A549 (cell line): Measurements from ENCODE around the gene CPO. TPM values are rescaled to one million over a fixed set of nuclear protein-coding genes. Genes with fewer than 3 reads are reported as not detected.

Source experiments
- ATAC-seq, 2 experiments: fragments of 200-7000 bp in 1 of 2; fragments of >200 bp in 1 of 2; cut with Nextera tagmentation in 1 of 2; cut with Tn5 transposase in 1 of 2; 3 replicates each; pipeline versions ENCODE4 v1.8.0 to v1.9.1; 2018 to 2020; ENCODE audit warnings: mild to moderate bottlenecking in 1 of 2, moderate library complexity in 1 of 2
- CTCF ChIA-PET: fragments of 300-600 bp; sonication (Branson Sonifier 250); formaldehyde crosslinking; extraction: SDS; loops from one replicate; lab custom pipeline; 2021; ENCODE audit warnings: antibody characterized with exemption, inconsistent platforms; lab: Yijun Ruan, JAX
- POLR2A ChIA-PET: fragments of 350-600 bp; formaldehyde crosslinking; extraction: SDS; loops from one replicate; lab custom pipeline; 2021; ENCODE audit warnings: antibody characterized with exemption, inconsistent platforms; lab: Yijun Ruan, JAX
- DNase-seq, 2 experiments: peaks; one replicate each; pipeline versions ENCODE4 v3.0.0 to v3.0.0-alpha.2; 2011 to 2016; ENCODE audit warnings: low read depth in 1 of 2, low spot score in 1 of 2
- FAIRE-seq: peaks from 2 replicates; lab custom pipeline; 2011; peaks lifted over from hg19 to GRCh38; lab: Jason Lieb, UNC
- H3K27ac ChIP-seq, 2 experiments: fragments of >200 bp; sonication (Bioruptor Twin); formaldehyde crosslinking; 3 replicates each; pipeline ENCODE4 v1.5.1; 2016 to 2017
- H3K4me1 ChIP-seq: fragments of >200 bp; sonication (Bioruptor Twin); formaldehyde crosslinking; 3 replicates; pipeline ENCODE4 v1.6.1; 2016
- H3K4me2 ChIP-seq: fragments of >200 bp; sonication (Bioruptor Twin); formaldehyde crosslinking; 3 replicates; pipeline ENCODE4 v1.6.1; 2016
- H3K4me3 ChIP-seq: fragments of >200 bp; sonication (Bioruptor Twin); formaldehyde crosslinking; 3 replicates; pipeline ENCODE4 v1.5.1; 2016
- H3K9me3 ChIP-seq: fragments of >200 bp; sonication (Bioruptor Twin); formaldehyde crosslinking; 3 replicates; pipeline ENCODE4 v1.6.1; 2016
- CBX2 ChIP-seq: fragments of 200-600 bp; sonication (generic); IDR thresholded peaks from 2 replicates; pipeline ENCODE4 v1.6.1; 2016; ENCODE audit warnings: low read depth, mild to moderate bottlenecking, borderline replicate concordance
- CHD4 ChIP-seq: fragments of 200-600 bp; sonication (generic); IDR thresholded peaks from 2 replicates; pipeline ENCODE4 v1.6.1; 2016; ENCODE audit warnings: antibody characterized with exemption, mild to moderate bottlenecking, borderline replicate concordance
- EHMT2 ChIP-seq: fragments of 200-600 bp; sonication (generic); IDR thresholded peaks from 2 replicates; pipeline ENCODE4 v1.6.1; 2016; ENCODE audit warnings: antibody characterized with exemption, low read depth, mild to moderate bottlenecking, moderate library complexity
- EP300 ChIP-seq, 2 experiments: fragments of >200 bp; sonication (Bioruptor Twin); formaldehyde crosslinking; IDR thresholded peaks; 2 replicates in 1 of 2; 3 replicates in 1 of 2; pipeline ENCODE4 v1.6.1; 2016 to 2017
- ESRRA ChIP-seq: fragments of 150-350 bp; IDR thresholded peaks from 2 replicates; pipeline ENCODE4 v1.6.1; 2014; ENCODE audit warnings: mild to moderate bottlenecking, low read length, borderline replicate concordance
- FOSL2 ChIP-seq, 2 experiments: fragments of 450-650 bp in 1 of 2; fragments of >200 bp in 1 of 2; sonication (Bioruptor Twin) in 1 of 2; formaldehyde crosslinking; IDR thresholded peaks; 2 replicates each; pipeline versions ENCODE4 v1.5.0 to v1.6.1; 2016 to 2020; ENCODE audit warnings: mild to moderate bottlenecking in 1 of 2, moderate library complexity in 1 of 2
- HOXA7 ChIP-seq: fragments of 250-450 bp; sonication (Bioruptor Pico); IDR thresholded peaks from 2 replicates; pipeline ENCODE4 v1.5.0; 2020; ENCODE audit warnings: mild to moderate bottlenecking, moderate library complexity
- HOXB13 ChIP-seq: fragments of 250-450 bp; sonication (Bioruptor Pico); IDR thresholded peaks from 2 replicates; pipeline ENCODE4 v1.5.0; 2020; ENCODE audit warnings: low read depth, mild to moderate bottlenecking, moderate library complexity
- JUN ChIP-seq, 2 experiments: fragments of >200 bp; sonication (Bioruptor Twin); formaldehyde crosslinking; IDR thresholded peaks; 2 replicates in 1 of 2; 3 replicates in 1 of 2; pipeline ENCODE4 v1.6.1; 2016 to 2017
- JUNB ChIP-seq: fragments of >200 bp; sonication (Bioruptor Twin); formaldehyde crosslinking; IDR thresholded peaks from 2 replicates; pipeline ENCODE4 v1.6.1; 2016
- MAZ ChIP-seq: fragments of 150-350 bp; IDR thresholded peaks from 2 replicates; pipeline ENCODE4 v1.6.1; 2014; ENCODE audit warnings: antibody characterized with exemption, low read depth, low read length, borderline replicate concordance
- NR3C1 ChIP-seq: fragments of >200 bp; sonication (Bioruptor Twin); formaldehyde crosslinking; IDR thresholded peaks from 3 replicates; pipeline ENCODE4 v1.6.1; 2017
- POLR2A ChIP-seq: IDR thresholded peaks from 2 replicates; pipeline ENCODE4 v1.6.1; 2012; ENCODE audit warnings: mild to moderate bottlenecking, low read length
- RAD21 ChIP-seq, 2 experiments: fragments of >200 bp in 1 of 2; sonication (Bioruptor Twin) in 1 of 2; formaldehyde crosslinking in 1 of 2; IDR thresholded peaks in 1 of 2; conservative IDR thresholded peaks in 1 of 2; 2 replicates in 1 of 2; 3 replicates in 1 of 2; pipeline ENCODE4 v1.6.1; 2012 to 2018; ENCODE audit warnings: inconsistent platforms in 1 of 2
- RARB ChIP-seq: fragments of 250-450 bp; sonication (Bioruptor Pico); IDR thresholded peaks from 2 replicates; pipeline ENCODE4 v1.8.0; 2021; ENCODE audit warnings: mild to moderate bottlenecking, moderate library complexity
- RCOR1 ChIP-seq: fragments of 150-350 bp; IDR thresholded peaks from 2 replicates; pipeline ENCODE4 v1.6.1; 2014; ENCODE audit warnings: antibody characterized with exemption, low read length, low read depth
- RNF2 ChIP-seq: fragments of 200-600 bp; sonication (generic); IDR thresholded peaks from 2 replicates; pipeline ENCODE4 v1.6.1; 2016; ENCODE audit warnings: low read depth, mild to moderate bottlenecking, antibody characterized with exemption, moderate library complexity, borderline replicate concordance
- SMC3 ChIP-seq: fragments of >200 bp; sonication (Bioruptor Twin); formaldehyde crosslinking; IDR thresholded peaks from 3 replicates; pipeline ENCODE4 v1.6.1; 2018; ENCODE audit warnings: inconsistent platforms
- TFCP2L1 ChIP-seq: fragments of 250-450 bp; sonication (Bioruptor Pico); IDR thresholded peaks from 2 replicates; pipeline ENCODE4 v1.5.0; 2021; ENCODE audit warnings: mild to moderate bottlenecking
- ZNF302 ChIP-seq: fragments of 250-450 bp; sonication (Bioruptor Pico); IDR thresholded peaks from 2 replicates; pipeline ENCODE4 v1.9.0; 2021; ENCODE audit warnings: inconsistent platforms, mild to moderate bottlenecking, moderate library complexity
- ZSCAN20 ChIP-seq: fragments of 250-450 bp; sonication (Bioruptor Pico); IDR thresholded peaks from 2 replicates; pipeline ENCODE4 v1.8.0; 2022; ENCODE audit warnings: mild to moderate bottlenecking, moderate library complexity
- WGBS: methylation state at CpG from one replicate; pipeline ENCODE4 v1.1.6; 2017; ENCODE audit errors: missing lambda C conversion rate; 5-methylcytosine and 5-hydroxymethylcytosine counted together
- polyA minus RNA-seq: library from RNA; depleted of rRNA, polyadenylated mRNA; stranded (reverse); fragments of >200 nt; gene quantifications from 2 replicates; pipeline ENCODE4 v1.2.3, GENCODE V29; 2011; rRNA and poly(A)+ RNA removed
- polyA plus RNA-seq, 4 experiments: library from polyadenylated mRNA; depleted of rRNA in 3 of 4; stranded (reverse); fragments of >200 nt; fragmentation: RNase III in 1 of 4; extraction: RNeasy Plus Mini Kit Qiagen cat#74134 plus additional on column Dnase treatment in 1 of 4; gene quantifications; 2 replicates in 3 of 4; 3 replicates in 1 of 4; pipeline ENCODE4 v1.2.3, GENCODE V29; 2011 to 2017
- TF ChIP-seq, protein P1 (sequence below): fragments of 200-600 bp; sonication (generic); IDR thresholded peaks from 2 replicates; pipeline ENCODE4 v1.6.1; 2016; ENCODE audit warnings: antibody characterized with exemption, mild to moderate bottlenecking, moderate library complexity
- TF ChIP-seq, protein P2 (sequence below): fragments of 150-350 bp; IDR thresholded peaks from 2 replicates; pipeline ENCODE4 v1.6.1; 2014; ENCODE audit warnings: low read depth, mild to moderate bottlenecking, low read length
- TF ChIP-seq, protein P3 (sequence below): fragments of >200 bp; sonication (Bioruptor Twin); formaldehyde crosslinking; IDR thresholded peaks from 2 replicates; pipeline ENCODE4 v1.6.1; 2016

Gene CPO, protein sequence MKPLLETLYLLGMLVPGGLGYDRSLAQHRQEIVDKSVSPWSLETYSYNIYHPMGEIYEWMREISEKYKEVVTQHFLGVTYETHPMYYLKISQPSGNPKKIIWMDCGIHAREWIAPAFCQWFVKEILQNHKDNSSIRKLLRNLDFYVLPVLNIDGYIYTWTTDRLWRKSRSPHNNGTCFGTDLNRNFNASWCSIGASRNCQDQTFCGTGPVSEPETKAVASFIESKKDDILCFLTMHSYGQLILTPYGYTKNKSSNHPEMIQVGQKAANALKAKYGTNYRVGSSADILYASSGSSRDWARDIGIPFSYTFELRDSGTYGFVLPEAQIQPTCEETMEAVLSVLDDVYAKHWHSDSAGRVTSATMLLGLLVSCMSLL
- polyA plus RNA-seq (2011; rRNA removed) (0.09 and 0.15 TPM in 2 replicates), polyA plus RNA-seq (2017; fragmentation: RNase III; extraction: RNeasy Plus Mini Kit Qiagen cat#74134 plus additional on column Dnase treatment) (0.13 to 0.18 TPM (median 0.14 TPM) in 3 replicates), polyA minus RNA-seq (0.17 and 0.19 TPM in 2 replicates)
- polyA plus RNA-seq (2012; cell fraction: cytosol; rRNA removed), result 0.03 TPM in 1 of 2 replicates, not detected in the other
- 0.04 TPM in 1 of 2 replicates, not detected in the other for polyA plus RNA-seq (2012; cell fraction: nucleus; rRNA removed)

DNA sequence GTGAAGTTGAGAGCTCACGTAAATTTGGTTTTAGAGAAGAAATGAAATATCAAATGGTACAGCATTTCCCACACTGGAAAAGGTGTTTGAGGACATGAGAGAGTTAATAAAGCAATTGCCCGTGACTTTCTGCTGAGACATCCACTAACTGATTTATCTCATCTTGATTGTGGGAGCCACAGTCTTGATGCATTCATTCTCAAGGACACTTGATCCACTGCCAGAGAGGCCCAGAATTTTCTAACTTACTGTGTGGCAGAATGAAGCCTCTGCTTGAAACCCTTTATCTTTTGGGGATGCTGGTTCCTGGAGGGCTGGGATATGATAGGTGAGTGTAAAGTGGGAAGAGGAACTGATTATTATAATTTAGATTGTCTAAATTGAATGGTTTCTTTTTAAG, at the start of gene CPO:
TSS of gene CPO (plus strand) at position 179 of the 400 bp plus-strand sequence. CDS start at position 261, 82 bp downstream.
- POLR2A ChIA-PET, result no interaction called here
- Histone ChIP-seq H3K4me3 (no peak within 1 kb of the TSS), H3K27ac (no peak within 1 kb of the TSS), H3K9me3 (no peaks in the 10 kb centered on the region), H3K4me1 (no peaks in the 10 kb centered on the region), H3K4me2 (no peak within 1 kb of the TSS)
- no peak for FAIRE-seq
- TF ChIP-seq RNF2, result no peak
- TF ChIP-seq, protein P1, sequence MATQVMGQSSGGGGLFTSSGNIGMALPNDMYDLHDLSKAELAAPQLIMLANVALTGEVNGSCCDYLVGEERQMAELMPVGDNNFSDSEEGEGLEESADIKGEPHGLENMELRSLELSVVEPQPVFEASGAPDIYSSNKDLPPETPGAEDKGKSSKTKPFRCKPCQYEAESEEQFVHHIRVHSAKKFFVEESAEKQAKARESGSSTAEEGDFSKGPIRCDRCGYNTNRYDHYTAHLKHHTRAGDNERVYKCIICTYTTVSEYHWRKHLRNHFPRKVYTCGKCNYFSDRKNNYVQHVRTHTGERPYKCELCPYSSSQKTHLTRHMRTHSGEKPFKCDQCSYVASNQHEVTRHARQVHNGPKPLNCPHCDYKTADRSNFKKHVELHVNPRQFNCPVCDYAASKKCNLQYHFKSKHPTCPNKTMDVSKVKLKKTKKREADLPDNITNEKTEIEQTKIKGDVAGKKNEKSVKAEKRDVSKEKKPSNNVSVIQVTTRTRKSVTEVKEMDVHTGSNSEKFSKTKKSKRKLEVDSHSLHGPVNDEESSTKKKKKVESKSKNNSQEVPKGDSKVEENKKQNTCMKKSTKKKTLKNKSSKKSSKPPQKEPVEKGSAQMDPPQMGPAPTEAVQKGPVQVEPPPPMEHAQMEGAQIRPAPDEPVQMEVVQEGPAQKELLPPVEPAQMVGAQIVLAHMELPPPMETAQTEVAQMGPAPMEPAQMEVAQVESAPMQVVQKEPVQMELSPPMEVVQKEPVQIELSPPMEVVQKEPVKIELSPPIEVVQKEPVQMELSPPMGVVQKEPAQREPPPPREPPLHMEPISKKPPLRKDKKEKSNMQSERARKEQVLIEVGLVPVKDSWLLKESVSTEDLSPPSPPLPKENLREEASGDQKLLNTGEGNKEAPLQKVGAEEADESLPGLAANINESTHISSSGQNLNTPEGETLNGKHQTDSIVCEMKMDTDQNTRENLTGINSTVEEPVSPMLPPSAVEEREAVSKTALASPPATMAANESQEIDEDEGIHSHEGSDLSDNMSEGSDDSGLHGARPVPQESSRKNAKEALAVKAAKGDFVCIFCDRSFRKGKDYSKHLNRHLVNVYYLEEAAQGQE, result no peak
- TF ChIP-seq HOXB13, result no peak
- TF ChIP-seq CBX2, result no peak
- CTCF ChIA-PET, result no interaction called here
- ATAC-seq, result no peak
- DNase-seq, result no peak
- WGBS, result 44% methylated on average over 2 of the region's 2 CpGs

DNA sequence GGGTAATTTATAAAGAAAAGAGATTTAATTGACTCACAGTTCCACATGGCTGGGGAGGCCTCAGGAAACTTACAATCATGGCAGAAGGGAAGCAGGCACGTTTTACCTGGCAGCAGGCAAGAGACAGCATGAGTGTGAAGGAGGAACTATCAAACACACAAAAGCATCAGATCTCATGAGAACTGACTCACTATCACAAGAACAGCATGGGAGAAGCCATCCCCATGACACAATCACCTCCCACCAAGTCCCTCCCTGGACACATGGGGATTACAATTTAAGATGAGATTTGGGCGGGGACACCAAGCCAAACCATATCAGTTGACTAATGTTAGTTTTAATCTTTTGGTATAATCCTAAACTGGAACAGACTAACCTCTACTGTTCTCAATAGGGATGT, 49.1 kb upstream of the CPO start:
- no peak for FAIRE-seq
- Histone ChIP-seq H3K27ac (no peak overlapping the region), H3K4me3 (no peak overlapping the region), H3K9me3 (no peaks in the 10 kb centered on the region), H3K4me2 (no peak overlapping the region), H3K4me1 (no peaks in the 10 kb centered on the region)
- TF ChIP-seq HOXA7 (no peak), JUNB (no peak), EHMT2 (no peak), FOSL2 (IDR thresholded peaks at IDR 0.05) (no peak), FOSL2 (CRISPR knock-in tag; IDR thresholded peaks at IDR 0.05) (no peak), RARB (CRISPR knock-in tag) (no peak), EP300 (IDR thresholded peaks at IDR 0.05) (no peak), MAZ (no peak), TFCP2L1 (CRISPR knock-in tag) (no peak), NR3C1 (no peak), RAD21 (conservative IDR thresholded peaks at IDR 0.05 in 1 of 2, IDR thresholded peaks at IDR 0.05 in 1 of 2) (no peak), SMC3 (no peak), JUN (IDR thresholded peaks at IDR 0.05) (no peak)
- ChIA-PET POLR2A (no interaction called here), CTCF (no interaction called here)
- ATAC-seq, result no peak
- no peak for DNase-seq
- whole genome bisulfite sequencing, result 19% methylated on average over 2 of the region's 2 CpGs

DNA sequence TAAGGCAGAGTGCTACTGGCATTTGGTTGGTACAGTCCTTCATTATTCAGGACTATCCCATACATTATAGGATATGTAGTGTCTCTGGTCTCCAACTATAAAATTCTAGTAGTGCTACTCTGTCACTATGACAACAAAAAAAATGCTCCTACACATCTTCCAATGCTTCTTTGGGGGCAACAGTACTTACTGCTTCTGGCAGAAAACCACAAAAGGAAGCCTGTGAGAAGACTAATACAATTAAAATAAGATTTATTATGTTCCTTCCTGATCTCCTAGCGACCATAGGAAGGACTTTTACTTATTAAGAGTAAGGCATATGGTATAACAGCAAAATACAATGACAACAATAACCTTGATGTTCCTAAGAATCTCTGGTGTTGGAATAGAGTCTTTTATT, 48.4 kb upstream of the CPO start:
- no peak for FAIRE-seq
- WGBS, result 0% methylated on average over 1 of the region's 1 CpG
- CTCF ChIA-PET, result no interaction called here
- no peaks in the 10 kb centered on the region for H3K9me3 ChIP-seq
- no peak for ATAC-seq
- TF ChIP-seq ZSCAN20 (CRISPR knock-in tag) (no peak), HOXA7 (no peak), TFCP2L1 (CRISPR knock-in tag) (no peak), FOSL2 (IDR thresholded peaks at IDR 0.05) (no peak), FOSL2 (CRISPR knock-in tag; IDR thresholded peaks at IDR 0.05) (no peak), RCOR1 (no peak), ESRRA (no peak), CHD4 (no peak), SMC3 (no peak), POLR2A (no peak), ZNF302 (CRISPR knock-in tag) (no peak), EP300 (IDR thresholded peaks at IDR 0.05) (no peak)
- TF ChIP-seq, protein P2, sequence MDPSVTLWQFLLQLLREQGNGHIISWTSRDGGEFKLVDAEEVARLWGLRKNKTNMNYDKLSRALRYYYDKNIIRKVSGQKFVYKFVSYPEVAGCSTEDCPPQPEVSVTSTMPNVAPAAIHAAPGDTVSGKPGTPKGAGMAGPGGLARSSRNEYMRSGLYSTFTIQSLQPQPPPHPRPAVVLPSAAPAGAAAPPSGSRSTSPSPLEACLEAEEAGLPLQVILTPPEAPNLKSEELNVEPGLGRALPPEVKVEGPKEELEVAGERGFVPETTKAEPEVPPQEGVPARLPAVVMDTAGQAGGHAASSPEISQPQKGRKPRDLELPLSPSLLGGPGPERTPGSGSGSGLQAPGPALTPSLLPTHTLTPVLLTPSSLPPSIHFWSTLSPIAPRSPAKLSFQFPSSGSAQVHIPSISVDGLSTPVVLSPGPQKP, result no peak
- TF ChIP-seq, protein P3, sequence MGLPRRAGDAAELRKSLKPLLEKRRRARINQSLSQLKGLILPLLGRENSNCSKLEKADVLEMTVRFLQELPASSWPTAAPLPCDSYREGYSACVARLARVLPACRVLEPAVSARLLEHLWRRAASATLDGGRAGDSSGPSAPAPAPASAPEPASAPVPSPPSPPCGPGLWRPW, result no peak
- TF ChIP-seq, all 56 proteins: peak for 0
- Histone ChIP-seq H3K4me2 (no peak overlapping the region), H3K27ac (no peak overlapping the region), H3K4me1 (no peaks in the 10 kb centered on the region), H3K4me3 (no peak overlapping the region)
- no peak for DNase-seq
- POLR2A ChIA-PET, result no interaction called here
